GM06990 (cell line): Measurements from ENCODE around the gene CFAP99.
A peak's percentile ranks its signal among the peaks of the same experiment; 100 is the strongest.

Experiments used
- DNase-seq: peaks from one replicate; pipeline ENCODE4 v3.0.0-alpha.2; 2011; ENCODE audit not compliant: insufficient read length; ENCODE audit errors: extremely low read depth
- H3K27me3 ChIP-seq: replicated peaks from 2 replicates; pipeline ENCODE4 v1.6.0; 2011; ENCODE audit warnings: low read length; ENCODE audit not compliant: control insufficient read depth, insufficient read depth
- H3K36me3 ChIP-seq: 2 replicates; pipeline ENCODE4 v1.5.1; 2011; ENCODE audit warnings: low read length; ENCODE audit not compliant: control insufficient read depth, insufficient read depth
- H3K4me3 ChIP-seq: replicated peaks from 2 replicates; pipeline ENCODE4 v1.5.1; 2011; ENCODE audit warnings: low read depth, mild to moderate bottlenecking, control low read depth, low read length
- CTCF ChIP-seq: IDR thresholded peaks from 2 replicates; pipeline ENCODE4 v1.5.1; 2011; ENCODE audit warnings: low read length, control low read depth, mild to moderate bottlenecking, inconsistent platforms; ENCODE audit not compliant: insufficient read depth, poor library complexity, severe bottlenecking

Gene CFAP99

DNA sequence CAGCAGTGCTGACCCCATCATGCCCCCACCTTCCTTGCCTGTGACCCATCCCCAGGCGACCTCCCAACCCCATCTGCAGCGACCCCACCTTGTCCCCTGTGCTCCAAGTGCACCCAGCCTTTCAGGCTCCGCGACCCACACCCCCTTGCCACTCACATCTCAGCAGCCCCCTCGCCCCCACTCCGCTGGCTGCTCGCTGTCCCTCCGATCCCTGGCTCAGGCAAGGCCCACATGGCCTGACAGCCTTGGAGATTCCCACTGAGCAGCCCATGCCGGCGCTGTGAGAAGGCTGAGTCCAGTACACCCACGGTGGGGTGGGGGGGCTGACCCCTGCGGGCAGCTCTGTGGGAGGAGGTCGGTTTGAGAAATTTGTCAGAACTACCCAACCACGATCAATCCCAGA is 9.4 kb upstream of the CFAP99 start:
- no peak for DNase-seq
- no peaks in the 10 kb centered on the region for H3K36me3 ChIP-seq
- H3K27me3 ChIP-seq, result no peaks in the 10 kb centered on the region
- TF ChIP-seq CTCF, result no peak
- no peak overlapping the region for H3K4me3 ChIP-seq

DNA sequence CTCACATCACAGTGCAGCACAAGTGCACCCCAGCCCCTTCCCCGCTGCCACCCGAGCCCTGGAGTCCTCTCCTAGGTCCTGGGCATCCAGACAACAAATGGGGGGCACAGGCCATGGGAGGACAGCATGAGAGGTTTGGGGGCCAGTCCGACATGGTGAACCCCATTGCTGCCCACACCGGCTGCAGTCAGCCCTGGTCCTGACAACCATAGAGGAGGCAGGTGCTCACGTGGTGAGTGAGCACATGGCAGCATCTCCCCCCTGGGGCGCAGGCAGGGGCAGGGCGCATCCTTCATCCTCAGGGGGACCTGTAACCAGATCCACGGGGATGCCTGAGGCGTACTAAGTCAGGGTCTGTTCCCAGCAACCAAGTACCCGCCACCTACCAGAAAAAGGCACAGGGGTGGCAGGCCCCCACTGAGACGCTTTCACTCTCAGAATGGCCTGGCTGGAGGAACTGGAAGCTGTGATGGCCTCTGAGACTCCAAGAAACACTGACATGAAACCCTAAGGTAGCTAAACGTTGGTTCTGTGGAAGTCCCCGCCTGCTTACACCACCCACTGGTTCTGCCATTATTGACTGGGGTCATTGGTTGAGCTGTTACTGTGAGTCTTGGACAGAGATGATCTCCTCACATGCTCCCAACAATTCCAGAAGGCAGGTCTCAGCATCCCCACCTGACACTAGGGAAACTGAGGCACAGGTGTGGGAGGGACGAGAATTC is 6.8 kb upstream of the CFAP99 start:
- Histone ChIP-seq H3K4me3 (peak overlapping the region; percentile 44; the same call in 1 of the 2 replicates), H3K36me3 (no peaks in the 10 kb centered on the region), H3K27me3 (peaks cover 2% of the 10 kb centered on the region)
- peak; percentile 58 for DNase-seq
- TF ChIP-seq CTCF, result no peak

- TF ChIP-seq CTCF, result no peak
- no peak for DNase-seq
- H3K27me3 ChIP-seq, result peaks cover 2% of the 10 kb centered on the region
- H3K4me3 ChIP-seq, result peak overlapping the region; percentile 44
- H3K36me3 ChIP-seq, result no peaks in the 10 kb centered on the region
These were observed 6.2 kb upstream of the CFAP99 start for GRCh38 chr4:2412534-2412884.

DNA sequence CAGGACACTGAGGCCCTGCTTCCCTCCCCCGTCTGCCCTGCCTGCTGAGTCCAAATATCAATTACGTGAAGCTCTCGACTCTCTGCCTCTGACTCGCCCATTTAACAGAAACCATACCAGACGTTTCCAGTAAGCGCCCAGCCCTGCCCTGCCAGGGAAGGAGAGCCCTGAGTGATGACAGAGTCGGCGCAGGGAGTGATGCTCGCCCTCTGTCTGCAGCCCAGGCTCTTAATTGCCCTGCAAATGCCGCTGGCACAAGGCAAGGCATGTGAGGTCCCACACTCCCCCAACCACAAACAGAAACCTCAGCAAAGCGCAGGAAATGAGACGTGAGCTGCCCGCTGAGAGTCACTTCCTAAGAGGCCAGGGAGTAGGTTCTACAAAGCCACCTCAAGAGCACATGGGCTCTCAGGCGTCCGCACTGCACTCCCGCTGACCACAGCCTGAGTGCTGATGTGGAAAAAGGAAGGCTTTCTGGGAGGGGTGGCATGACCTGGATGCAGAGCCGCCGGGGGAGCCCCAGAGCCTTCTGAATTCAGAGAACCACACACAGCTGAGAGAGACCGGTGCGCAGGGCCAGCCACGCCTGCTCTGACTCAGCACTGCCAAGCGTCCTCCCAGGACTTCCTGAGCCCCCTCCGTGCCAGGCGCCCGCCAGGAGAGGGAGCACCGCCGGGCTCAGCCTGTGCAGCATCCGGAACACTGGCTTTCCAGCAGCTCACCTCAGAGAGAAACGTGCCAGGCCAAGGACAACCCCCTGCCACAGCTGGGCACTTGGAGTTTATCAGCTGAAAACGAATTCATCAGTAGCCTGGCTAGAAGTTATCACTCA is 5.7 kb upstream of the CFAP99 start:
- Histone ChIP-seq H3K36me3 (no peaks in the 10 kb centered on the region), H3K27me3 (peaks cover 2% of the 10 kb centered on the region), H3K4me3 (peak overlapping the region; percentile 44)
- TF ChIP-seq CTCF, result peak; percentile 44
- peak; percentile 84 for DNase-seq

DNA sequence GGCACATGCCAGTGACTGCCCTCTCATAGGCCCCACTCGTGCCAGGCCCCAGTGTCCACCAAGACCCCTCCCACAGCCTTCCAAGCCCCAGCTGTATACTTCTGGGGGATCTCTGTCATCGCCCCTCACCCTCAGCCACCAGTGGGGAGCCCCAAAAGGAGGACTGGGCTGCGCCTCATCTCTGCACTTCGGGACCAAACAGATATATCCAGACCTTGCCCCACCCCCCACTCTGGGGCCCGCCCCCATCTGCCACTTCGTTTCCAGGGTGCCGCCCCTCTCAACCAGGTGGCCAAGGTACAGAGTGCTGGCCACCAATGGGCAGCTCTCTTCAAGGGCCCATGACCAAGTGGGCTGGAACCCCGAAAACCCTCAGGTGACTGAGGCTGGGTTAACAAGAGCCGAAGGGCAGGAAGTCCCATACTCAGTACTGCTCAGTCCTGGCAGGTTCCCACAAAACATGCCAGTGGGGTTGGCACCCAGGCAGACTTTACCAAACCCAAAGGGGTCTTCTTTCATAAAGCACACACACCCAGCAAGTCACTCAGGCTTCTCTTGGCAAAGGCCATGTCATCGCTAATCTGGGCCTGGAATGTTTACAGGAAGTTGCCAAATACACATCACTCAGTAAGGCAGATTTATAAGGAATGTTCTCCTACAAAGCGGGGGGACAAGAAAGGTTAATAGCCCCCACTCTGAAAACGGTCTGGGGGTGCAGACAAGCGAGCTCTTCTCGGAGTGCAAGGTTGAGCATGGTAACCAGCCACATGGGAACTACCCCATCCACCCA is 4.7 kb upstream of the CFAP99 start:
- TF ChIP-seq CTCF, result no peak
- H3K36me3 ChIP-seq, result no peaks in the 10 kb centered on the region
- peaks cover 2% of the 10 kb centered on the region for H3K27me3 ChIP-seq
- H3K4me3 ChIP-seq, result peak overlapping the region; percentile 44
- no peak for DNase-seq
